ENCODE measurements around the gene JARID2. TPM values are rescaled to one million over a fixed set of nuclear protein-coding genes. Genes with fewer than 3 reads are reported as not detected.

Gene JARID2
- total and polyA plus RNA-seq, 2 of the 13 experiments (the other 11 are each of a cell fraction or from before 2014, with no cell fraction given): 7.5 to 10.3 TPM

- TF ChIP-seq MXI1 (IDR thresholded peaks at IDR 0.05; ENCODE audit: borderline replicate concordance, low read depth, low read length) (peak; percentile 48; the same call in 1 of the 3 replicates), TFE3 (CRISPR knock-in tag; IDR thresholded peaks at IDR 0.05) (0 out of 2 replicates have a peak, but pooled peaks have one; percentile 41), FOXK2 (IDR thresholded peaks at IDR 0.05) (0 out of 2 replicates have a peak, but pooled peaks have one; percentile 20), ZNF605 (CRISPR knock-in tag; IDR thresholded peaks at IDR 0.05) (0 out of 2 replicates have a peak, but pooled peaks have one; percentile 48), GATAD1 (CRISPR knock-in tag; IDR thresholded peaks at IDR 0.05) (0 out of 2 replicates have a peak, but pooled peaks have one; percentile 23), ZC3H13 (CRISPR knock-in tag; IDR thresholded peaks at IDR 0.05) (peak; percentile 43; the same call in 1 of the 2 replicates), RXRB (CRISPR knock-in tag; IDR thresholded peaks at IDR 0.05; ENCODE audit: borderline replicate concordance) (peak; percentile 95), ZSCAN9 (CRISPR knock-in tag; IDR thresholded peaks at IDR 0.05; ENCODE audit: borderline replicate concordance) (0 out of 2 replicates have a peak, but pooled peaks have one; percentile 44), NR2F1 (CRISPR knock-in tag; IDR thresholded peaks at IDR 0.05) (peak; percentile 13 to 88; a peak in 3 of 4 replicates), HNRNPL (IDR thresholded peaks at IDR 0.05; ENCODE audit: low read depth, low read length) (no peak), KLF16 (CRISPR knock-in tag; IDR thresholded peaks at IDR 0.05) (0 out of 4 replicates have a peak, but pooled peaks of 1 of the 2 experiments have one; percentile 37), RARA (CRISPR knock-in tag; IDR thresholded peaks at IDR 0.05) (peak; percentile 74), KDM6A (CRISPR knock-in tag; IDR thresholded peaks at IDR 0.05; ENCODE audit: low read depth) (0 out of 2 replicates have a peak, but pooled peaks have one; percentile 15), FOXJ3 (CRISPR knock-in tag; IDR thresholded peaks at IDR 0.05; ENCODE audit: borderline replicate concordance) (peak; percentile 60; the same call in 1 of the 2 replicates), GZF1 (CRISPR knock-in tag; IDR thresholded peaks at IDR 0.05) (no peak), MED1 (CRISPR knock-in tag; IDR thresholded peaks at IDR 0.05) (peak; percentile 51), SNAPC2 (CRISPR knock-in tag; IDR thresholded peaks at IDR 0.05) (no peak), FOXO1 (CRISPR knock-in tag; IDR thresholded peaks at IDR 0.05) (peak; percentile 33; the same call in 1 of the 2 replicates), ZBTB40 (IDR thresholded peaks at IDR 0.05) (0 out of 2 replicates have a peak, but pooled peaks have one; percentile 12), ZBTB40 (CRISPR knock-in tag; IDR thresholded peaks at IDR 0.05) (no peak)
Measured at GRCh38 chr6:15266423-15266996, 20.6 kb downstream of the JARID2 start (continued).

Data from HepG2 (cell line).